ENCODE measurements around the gene NRARP.

Gene NRARP

GRCh38 chr9:137278721-137279711 is 23.1 kb downstream of the NRARP start:
- Histone ChIP-seq H3K9me2 (replicated peaks; ENCODE audit: control insufficient read depth, low read length) (no peaks in the 10 kb centered on the region), H3K36me3 (ENCODE audit: control insufficient read depth, low read length) (peaks cover 27% of the 10 kb centered on the region), H3K4me3 (ENCODE audit: low read length) (peak overlapping the region; percentile 85), H3K27ac (ENCODE audit: low read depth, low read length) (no peak overlapping the region), H3K79me2 (ENCODE audit: control insufficient read depth, low read length) (peaks cover 14% of the 10 kb centered on the region), H3F3A (ENCODE audit: control insufficient read depth, insufficient read depth) (peaks cover 20% of the 10 kb centered on the region), H3K4me1 (ENCODE audit: control insufficient read depth, low read length) (peaks cover 92% of the 10 kb centered on the region), H3K4me2 (ENCODE audit: low read length) (peak overlapping the region; percentile 85; the same call in 1 of the 2 replicates), H3K9me3 (ENCODE audit: control insufficient read depth, insufficient read depth, low read length) (no peaks in the 10 kb centered on the region), H4K20me1 (ENCODE audit: control insufficient read depth, insufficient read depth, low read depth, low read length) (no peaks in the 10 kb centered on the region), H3K27me3 (ENCODE audit: control insufficient read depth, low read length) (no peaks in the 10 kb centered on the region)
- TF ChIP-seq CTCF (IDR thresholded peaks at IDR 0.05; ENCODE audit: low read depth, low read length, poor library complexity, severe bottlenecking) (no peak), EZH2phosphoT487 (IDR thresholded peaks at IDR 0.05; ENCODE audit: borderline replicate concordance, low read length) (no peak)

- Histone ChIP-seq H3F3A (ENCODE audit: control insufficient read depth, insufficient read depth) (peaks cover 18% of the 10 kb centered on the region), H3K9me3 (ENCODE audit: control insufficient read depth, insufficient read depth, low read length) (no peaks in the 10 kb centered on the region), H3K4me1 (ENCODE audit: control insufficient read depth, low read length) (peaks cover 92% of the 10 kb centered on the region), H3K4me2 (ENCODE audit: low read length) (peak overlapping the region; percentile 85), H3K4me3 (ENCODE audit: low read length) (peak overlapping the region; percentile 85), H3K27me3 (ENCODE audit: control insufficient read depth, low read length) (no peaks in the 10 kb centered on the region), H3K27ac (ENCODE audit: low read depth, low read length) (peak overlapping the region; percentile 85), H3K9me2 (replicated peaks; ENCODE audit: control insufficient read depth, low read length) (no peaks in the 10 kb centered on the region), H3K36me3 (ENCODE audit: control insufficient read depth, low read length) (peaks cover 24% of the 10 kb centered on the region), H4K20me1 (ENCODE audit: control insufficient read depth, insufficient read depth, low read depth, low read length) (no peaks in the 10 kb centered on the region), H3K79me2 (ENCODE audit: control insufficient read depth, low read length) (peaks cover 18% of the 10 kb centered on the region)
- TF ChIP-seq CTCF (IDR thresholded peaks at IDR 0.05; ENCODE audit: low read depth, low read length, poor library complexity, severe bottlenecking), result no peak
- TF ChIP-seq EZH2phosphoT487 (IDR thresholded peaks at IDR 0.05; ENCODE audit: borderline replicate concordance, low read length), result no peak
Measured at GRCh38 chr9:137278061-137278701, 23.9 kb downstream of the NRARP start.

- no peak for TF ChIP-seq EZH2phosphoT487 (IDR thresholded peaks at IDR 0.05; ENCODE audit: borderline replicate concordance, low read length)
- TF ChIP-seq CTCF (IDR thresholded peaks at IDR 0.05; ENCODE audit: low read depth, low read length, poor library complexity, severe bottlenecking), result peak; percentile 22
- no peaks in the 10 kb centered on the region for H3K27me3 ChIP-seq (ENCODE audit: control insufficient read depth, low read length)
- H4K20me1 ChIP-seq (ENCODE audit: control insufficient read depth, insufficient read depth, low read depth, low read length), result no peaks in the 10 kb centered on the region
- H3K4me2 ChIP-seq (ENCODE audit: low read length), result peak within 1 kb of the TSS; percentile 85
- H3K4me3 ChIP-seq (ENCODE audit: low read length), result peak within 1 kb of the TSS; percentile 85
- peak within 1 kb of the TSS; percentile 85 for H3K27ac ChIP-seq (ENCODE audit: low read depth, low read length)
- H3F3A ChIP-seq (ENCODE audit: control insufficient read depth, insufficient read depth), result peaks cover 13% of the 10 kb centered on the region
- peaks cover 30% of the 10 kb centered on the region for H3K36me3 ChIP-seq (ENCODE audit: control insufficient read depth, low read length)
- H3K9me2 ChIP-seq (replicated peaks; ENCODE audit: control insufficient read depth, low read length), result no peaks in the 10 kb centered on the region
- H3K4me1 ChIP-seq (ENCODE audit: control insufficient read depth, low read length), result peaks cover 91% of the 10 kb centered on the region
- H3K79me2 ChIP-seq (ENCODE audit: control insufficient read depth, low read length), result peaks cover 18% of the 10 kb centered on the region
- no peaks in the 10 kb centered on the region for H3K9me3 ChIP-seq (ENCODE audit: control insufficient read depth, insufficient read depth, low read length)
Measured at GRCh38 chr9:137277329-137278041, 24.6 kb downstream of the NRARP start, which contains the start of gene TOR4A. Gene TOR4A (plus strand): TSS chr9:137277726. CDS start chr9:137278690, 964 bp downstream.
